ENCODE measurements around the gene CYP4F22.
A peak's percentile ranks its signal among the peaks of the same experiment; 100 is the strongest.
"Not testable (repeated sequence)": the region's sequence is repeated elsewhere in the genome, so short reads cannot be mapped to it uniquely, and the experiment has no call there.

CYP4F22 gene

GRCh38 chr19:15583346-15583745, 75.0 kb downstream of the CYP4F22 start:
- no peak for DNase-seq

- no peak for DNase-seq
Observed at GRCh38 chr19:15584095-15584494, 75.8 kb downstream of the CYP4F22 start.

GRCh38 chr19:15584541-15585115, 76.3 kb downstream of the CYP4F22 start:
- DNase-seq = peak; percentile 86

- no peak for DNase-seq
Observed at GRCh38 chr19:15587663-15588062, 79.3 kb downstream of the CYP4F22 start.

GRCh38 chr19:15588265-15588664, 79.9 kb downstream of the CYP4F22 start:
- no peak for DNase-seq

GRCh38 chr19:15589760-15590451, 81.6 kb downstream of the CYP4F22 start:
- no peak for DNase-seq

- no peak for DNase-seq
Observed at GRCh38 chr19:15591796-15592195, 83.5 kb downstream of the CYP4F22 start.

GRCh38 chr19:15592506-15592905, 84.2 kb downstream of the CYP4F22 start:
- DNase-seq = not testable (repeated sequence)

- DNase-seq = not testable (repeated sequence)
Observed at GRCh38 chr19:15593766-15594165, 85.4 kb downstream of the CYP4F22 start.

- no peak for DNase-seq
Observed at GRCh38 chr19:15595069-15595468, 86.7 kb downstream of the CYP4F22 start.
